HCT116 (cell line): ENCODE measurements around the gene NECAB2. TPM values are rescaled to one million over a fixed set of nuclear protein-coding genes. Genes with fewer than 3 reads are reported as not detected.

Experiments used
- ATAC-seq: fragments of 200-7000 bp; cut with Tn5 transposase; 2 replicates; pipeline ENCODE4 v1.9.1; 2020; ENCODE audit warnings: mild to moderate bottlenecking, moderate library complexity
- BruUV-seq: library from RNA; stranded (reverse); fragments of 400-500 nt; replicated peaks from 2 replicates; lab custom pipeline; 2021; lab: Mats Ljungman, UMichigan
- CTCF ChIA-PET: fragments of 300-600 bp; sonication (Branson Sonifier 250); formaldehyde crosslinking; loops from one replicate; lab custom pipeline; 2021; ENCODE audit warnings: antibody characterized with exemption; lab: Charles Lee
- POLR2A ChIA-PET: fragments of 300-600, 350-600 bp; sonication (Branson Sonifier 250); formaldehyde crosslinking; loops from one replicate; lab custom pipeline; 2021; ENCODE audit warnings: antibody characterized with exemption; lab: Charles Lee
- RAD21 ChIA-PET, 2 experiments: fragments of 300-600 bp; sonication (Branson Sonifier 250); formaldehyde crosslinking; loops; one replicate each; lab custom pipeline; 2023; ENCODE audit warnings: low total read pairs in 2 of 2; ENCODE audit not compliant: uncharacterized antibody in 2 of 2, unreplicated experiment in 2 of 2, low non-redundant PET in 1 of 2; lab: Charles Lee
- DNase-seq: peaks from one replicate; pipeline ENCODE4 v3.0.0-alpha.2; 2010; ENCODE audit warnings: low read depth, low spot score
- H2AFZ ChIP-seq: fragments of 200-600 bp; shearing (Covaris generic), sonication (generic); 2 replicates; pipeline ENCODE4 v1.6.1; 2017; ENCODE audit warnings: low read depth, mixed run types, mixed read lengths, antibody characterized with exemption, low read length; ENCODE audit not compliant: poor library complexity, severe bottlenecking
- H3K27ac ChIP-seq: 2 replicates; pipeline ENCODE4 v1.5.1; 2012; ENCODE audit warnings: low read depth, low read length
- H3K27me3 ChIP-seq: fragments of 200-600 bp; sonication (generic); 2 replicates; pipeline ENCODE4 v1.6.1; 2016; ENCODE audit warnings: mixed run types, low read length, mixed read lengths; ENCODE audit not compliant: insufficient read depth
- H3K36me3 ChIP-seq, 2 experiments: fragments of 200-500 bp in 1 of 2; fragments of 200-600 bp in 1 of 2; sonication (Bioruptor generic) in 1 of 2; sonication (generic) in 1 of 2; 2 replicates each; pipeline versions ENCODE4 v1.5.1 to v1.6.1; 2014 to 2016; ENCODE audit warnings: low read length in 2 of 2, inconsistent platforms in 1 of 2, mixed read lengths in 1 of 2, mixed run types in 1 of 2; ENCODE audit not compliant: insufficient read depth in 2 of 2, control insufficient read depth in 1 of 2
- H3K4me1 ChIP-seq, 2 experiments: fragments of 200-600 bp in 1 of 2; sonication (generic) in 1 of 2; 2 replicates each; pipeline versions ENCODE4 v1.5.1 to v1.6.1; 2012 to 2017; ENCODE audit warnings: low read length in 2 of 2, inconsistent platforms in 1 of 2, mild to moderate bottlenecking in 1 of 2, mixed read lengths in 1 of 2, mixed run types in 1 of 2, moderate library complexity in 1 of 2; ENCODE audit not compliant: insufficient read depth in 2 of 2, control insufficient read depth in 1 of 2
- H3K4me2 ChIP-seq: fragments of 200-600 bp; sonication (generic); 2 replicates; pipeline ENCODE4 v1.6.1; 2017; ENCODE audit warnings: mixed run types, low read length, mixed read lengths
- H3K4me3 ChIP-seq, 2 experiments: fragments of 200-600 bp in 1 of 2; sonication (generic) in 1 of 2; replicated peaks in 1 of 2; 2 replicates each; pipeline ENCODE4 v1.5.1; 2011 to 2016; ENCODE audit warnings: low read length in 2 of 2, control low read depth in 1 of 2, low read depth in 1 of 2, mild to moderate bottlenecking in 1 of 2, mixed read lengths in 1 of 2, mixed run types in 1 of 2
- H3K79me2 ChIP-seq: fragments of 200-600 bp; sonication (generic); 2 replicates; pipeline ENCODE4 v1.6.1; 2017; ENCODE audit warnings: mild to moderate bottlenecking, mixed run types, low read length, moderate library complexity, mixed read lengths; ENCODE audit not compliant: insufficient read depth
- H3K9ac ChIP-seq: fragments of 200-600 bp; sonication (generic); 2 replicates; pipeline ENCODE4 v1.6.1; 2016; ENCODE audit warnings: low read length, mixed read lengths
- H3K9me2 ChIP-seq: fragments of 200-600 bp; sonication (generic), shearing (Covaris generic); 2 replicates; pipeline ENCODE4 v1.6.1; 2017; ENCODE audit warnings: mixed run types, mild to moderate bottlenecking, moderate library complexity; ENCODE audit not compliant: insufficient read depth
- H3K9me3 ChIP-seq, 2 experiments: fragments of 200-500 bp in 1 of 2; fragments of 200-600 bp in 1 of 2; sonication (Bioruptor generic) in 1 of 2; sonication (generic) in 1 of 2; 2 replicates each; pipeline ENCODE4 v1.6.1; 2014 to 2017; ENCODE audit warnings: low read length in 2 of 2, mixed read lengths in 2 of 2, inconsistent platforms in 1 of 2, low read depth in 1 of 2, mild to moderate bottlenecking in 1 of 2, mixed run types in 1 of 2, moderate library complexity in 1 of 2; ENCODE audit not compliant: control insufficient read depth in 1 of 2, insufficient read depth in 1 of 2
- H4K20me1 ChIP-seq: fragments of 200-600 bp; sonication (generic), shearing (Covaris generic); 2 replicates; pipeline ENCODE4 v1.6.1; 2017; ENCODE audit warnings: mixed run types, mild to moderate bottlenecking, moderate library complexity; ENCODE audit not compliant: insufficient read depth
- CBX3 ChIP-seq: IDR thresholded peaks from 2 replicates; pipeline ENCODE4 v1.6.1; 2012; ENCODE audit warnings: low read depth
- CEBPB ChIP-seq: IDR thresholded peaks from 2 replicates; pipeline ENCODE4 v1.6.1; 2012; ENCODE audit warnings: low read depth
- EGR1 ChIP-seq: IDR thresholded peaks from 2 replicates; pipeline ENCODE4 v1.6.1; 2012; ENCODE audit warnings: low read depth
- ELF1 ChIP-seq: IDR thresholded peaks from 2 replicates; pipeline ENCODE4 v1.6.1; 2012; ENCODE audit warnings: low read depth, borderline replicate concordance
- EZH2 ChIP-seq: fragments of 200-600 bp; sonication (generic); IDR thresholded peaks from 2 replicates; pipeline ENCODE4 v1.6.1; 2017; ENCODE audit warnings: antibody characterized with exemption, mixed run types
- EZH2phosphoT487 ChIP-seq: fragments of 200-600 bp; IDR thresholded peaks from 2 replicates; pipeline ENCODE4 v1.6.1; 2018; ENCODE audit warnings: antibody characterized with exemption, borderline replicate concordance
- FOSL1 ChIP-seq: IDR thresholded peaks from 2 replicates; pipeline ENCODE4 v1.6.1; 2012; ENCODE audit warnings: low read depth
- JUND ChIP-seq: IDR thresholded peaks from 2 replicates; pipeline ENCODE4 v1.6.1; 2012
- MAX ChIP-seq: IDR thresholded peaks from 2 replicates; pipeline ENCODE4 v1.6.1; 2012
- POLR2A ChIP-seq: IDR thresholded peaks from 2 replicates; pipeline ENCODE4 v1.7.0; 2011; ENCODE audit warnings: borderline replicate concordance; ENCODE audit not compliant: insufficient read depth, insufficient read length; ENCODE audit errors: extremely low read depth
- RAD21 ChIP-seq: IDR thresholded peaks from 2 replicates; pipeline ENCODE4 v1.6.1; 2012; ENCODE audit warnings: low read depth, mild to moderate bottlenecking
- SIN3A ChIP-seq: IDR thresholded peaks from 2 replicates; pipeline ENCODE4 v1.6.1; 2012; ENCODE audit warnings: low read depth
- SP1 ChIP-seq: IDR thresholded peaks from 2 replicates; pipeline ENCODE4 v1.6.1; 2012; ENCODE audit warnings: low read depth
- SRF ChIP-seq: IDR thresholded peaks from 2 replicates; pipeline ENCODE4 v1.6.1; 2012; ENCODE audit warnings: low read depth
- TCF7L2 ChIP-seq: IDR thresholded peaks from 2 replicates; pipeline ENCODE4 v1.7.0; 2011; ENCODE audit warnings: borderline replicate concordance, inconsistent platforms; ENCODE audit not compliant: insufficient read depth, insufficient read length; ENCODE audit errors: extremely low read depth
- YY1 ChIP-seq: IDR thresholded peaks from 2 replicates; pipeline ENCODE4 v1.6.1; 2011; ENCODE audit warnings: low read length, low read depth, moderate library complexity, mild to moderate bottlenecking; ENCODE audit not compliant: insufficient replicate concordance; ENCODE audit errors: extremely low read depth
- ZFX ChIP-seq: fragments of 450-650 bp; IDR thresholded peaks from 2 replicates; pipeline ENCODE4 v1.6.1; 2017
- ZNF274 ChIP-seq: fragments of 200-500 bp; sonication (Bioruptor generic); IDR thresholded peaks from 2 replicates; pipeline ENCODE4 v1.6.1; 2014; ENCODE audit warnings: mild to moderate bottlenecking, low read depth, low read length, inconsistent platforms
- intact Hi-C: fragments of 100-400 bp; cut with micrococcal nuclease; formaldehyde crosslinking; loops from 2 replicates; pipeline ENCODE4 v1.10.0; 2022
- total RNA-seq: library from RNA; stranded (reverse); gene quantifications from one replicate; pipeline ENCODE4 v1.2.1, GENCODE V29; 2021; ENCODE audit not compliant: unreplicated experiment
- TF ChIP-seq, protein P1 (sequence below), 3 experiments: fragments of 200-600 bp in 1 of 3; sonication (generic) in 1 of 3; IDR thresholded peaks in 2 of 3; conservative IDR thresholded peaks in 1 of 3; 2 replicates each; pipeline ENCODE4 v1.5.1; 2012 to 2017; ENCODE audit warnings: low read depth in 2 of 3, low read length in 2 of 3, antibody characterized with exemption in 1 of 3, borderline replicate concordance in 1 of 3, control low read depth in 1 of 3, mild to moderate bottlenecking in 1 of 3, mixed read lengths in 1 of 3, mixed run types in 1 of 3, moderate library complexity in 1 of 3; ENCODE audit not compliant: insufficient read depth in 1 of 3
- TF ChIP-seq, protein P2 (sequence below): IDR thresholded peaks from 2 replicates; pipeline ENCODE4 v1.6.1; 2012; ENCODE audit warnings: low read depth

The NECAB2 gene
- total RNA-seq, 1 experiment from 2014 or later = 0.61 TPM

GRCh38 chr16:83965444-83966152, 2.4 kb upstream of the NECAB2 start (continued):
- no peak for TF ChIP-seq ELF1
- no peak for TF ChIP-seq EGR1
- no peak for TF ChIP-seq MAX

DNA sequence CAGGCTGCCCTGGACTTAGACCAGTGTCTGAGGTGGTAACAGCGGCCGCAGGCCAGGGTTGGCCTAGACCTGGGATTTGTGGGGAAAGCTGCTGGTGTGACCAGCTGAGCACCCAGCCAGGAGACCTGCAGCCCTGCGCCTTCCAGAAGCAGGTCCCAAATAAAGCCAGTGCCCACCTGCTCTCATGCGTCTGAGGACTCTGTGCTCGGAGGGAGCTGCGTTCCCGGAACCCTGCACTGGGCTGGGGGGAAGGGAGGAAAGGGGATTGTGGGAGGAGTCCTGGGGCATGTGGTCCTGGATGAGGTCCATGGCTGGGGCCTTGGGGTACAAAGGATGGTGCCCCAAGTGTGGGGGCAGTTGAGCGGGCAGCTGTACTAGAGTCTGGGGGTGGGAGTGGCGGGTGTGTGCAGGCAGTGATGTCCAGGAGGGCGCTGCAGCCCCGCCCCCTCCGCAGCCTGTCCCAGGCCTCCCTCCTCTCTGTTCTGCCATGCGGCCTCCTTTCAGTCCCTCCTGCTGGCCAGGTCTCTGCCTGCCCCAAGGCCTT, 1.8 kb upstream of the NECAB2 start:
- Histone ChIP-seq H3K9me2 (no peaks in the 10 kb centered on the region), H3K79me2 (no peaks in the 10 kb centered on the region), H3K27ac (no peak overlapping the region), H3K36me3 (0 out of 4 replicates have a peak, but pooled peaks cover 2 to 8% of the 10 kb centered on the region in 2 experiments), H4K20me1 (no peaks in the 10 kb centered on the region), H3K4me2 (no peak overlapping the region), H3K4me3 (no peak overlapping the region), H2AFZ (no peak overlapping the region), H3K9ac (no peak overlapping the region), H3K27me3 (no peaks in the 10 kb centered on the region), H3K9me3 (no peaks in the 10 kb centered on the region), H3K4me1 (no peaks in the 10 kb centered on the region)
- no peak for TF ChIP-seq ZFX
- TF ChIP-seq YY1 = no peak
- no peak for TF ChIP-seq EZH2
- TF ChIP-seq TCF7L2 = no peak
- TF ChIP-seq SIN3A = no peak
- TF ChIP-seq, protein P1, sequence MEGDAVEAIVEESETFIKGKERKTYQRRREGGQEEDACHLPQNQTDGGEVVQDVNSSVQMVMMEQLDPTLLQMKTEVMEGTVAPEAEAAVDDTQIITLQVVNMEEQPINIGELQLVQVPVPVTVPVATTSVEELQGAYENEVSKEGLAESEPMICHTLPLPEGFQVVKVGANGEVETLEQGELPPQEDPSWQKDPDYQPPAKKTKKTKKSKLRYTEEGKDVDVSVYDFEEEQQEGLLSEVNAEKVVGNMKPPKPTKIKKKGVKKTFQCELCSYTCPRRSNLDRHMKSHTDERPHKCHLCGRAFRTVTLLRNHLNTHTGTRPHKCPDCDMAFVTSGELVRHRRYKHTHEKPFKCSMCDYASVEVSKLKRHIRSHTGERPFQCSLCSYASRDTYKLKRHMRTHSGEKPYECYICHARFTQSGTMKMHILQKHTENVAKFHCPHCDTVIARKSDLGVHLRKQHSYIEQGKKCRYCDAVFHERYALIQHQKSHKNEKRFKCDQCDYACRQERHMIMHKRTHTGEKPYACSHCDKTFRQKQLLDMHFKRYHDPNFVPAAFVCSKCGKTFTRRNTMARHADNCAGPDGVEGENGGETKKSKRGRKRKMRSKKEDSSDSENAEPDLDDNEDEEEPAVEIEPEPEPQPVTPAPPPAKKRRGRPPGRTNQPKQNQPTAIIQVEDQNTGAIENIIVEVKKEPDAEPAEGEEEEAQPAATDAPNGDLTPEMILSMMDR (IDR thresholded peaks at IDR 0.05 in 2 of 3, conservative IDR thresholded peaks at IDR 0.05 in 1 of 3; ENCODE audit: borderline replicate concordance in 1 of 3, insufficient read depth in 1 of 3, low read depth in 2 of 3, low read length in 2 of 3) = no peak
- TF ChIP-seq FOSL1 = no peak
- no peak for TF ChIP-seq EGR1
- no peak for TF ChIP-seq POLR2A
- no peak for TF ChIP-seq RAD21
- no peak for TF ChIP-seq MAX
- TF ChIP-seq SP1 = no peak
- TF ChIP-seq JUND = no peak
- no peak for TF ChIP-seq CEBPB
- TF ChIP-seq SRF = no peak
- no peak for TF ChIP-seq EZH2phosphoT487
- TF ChIP-seq, protein P2, sequence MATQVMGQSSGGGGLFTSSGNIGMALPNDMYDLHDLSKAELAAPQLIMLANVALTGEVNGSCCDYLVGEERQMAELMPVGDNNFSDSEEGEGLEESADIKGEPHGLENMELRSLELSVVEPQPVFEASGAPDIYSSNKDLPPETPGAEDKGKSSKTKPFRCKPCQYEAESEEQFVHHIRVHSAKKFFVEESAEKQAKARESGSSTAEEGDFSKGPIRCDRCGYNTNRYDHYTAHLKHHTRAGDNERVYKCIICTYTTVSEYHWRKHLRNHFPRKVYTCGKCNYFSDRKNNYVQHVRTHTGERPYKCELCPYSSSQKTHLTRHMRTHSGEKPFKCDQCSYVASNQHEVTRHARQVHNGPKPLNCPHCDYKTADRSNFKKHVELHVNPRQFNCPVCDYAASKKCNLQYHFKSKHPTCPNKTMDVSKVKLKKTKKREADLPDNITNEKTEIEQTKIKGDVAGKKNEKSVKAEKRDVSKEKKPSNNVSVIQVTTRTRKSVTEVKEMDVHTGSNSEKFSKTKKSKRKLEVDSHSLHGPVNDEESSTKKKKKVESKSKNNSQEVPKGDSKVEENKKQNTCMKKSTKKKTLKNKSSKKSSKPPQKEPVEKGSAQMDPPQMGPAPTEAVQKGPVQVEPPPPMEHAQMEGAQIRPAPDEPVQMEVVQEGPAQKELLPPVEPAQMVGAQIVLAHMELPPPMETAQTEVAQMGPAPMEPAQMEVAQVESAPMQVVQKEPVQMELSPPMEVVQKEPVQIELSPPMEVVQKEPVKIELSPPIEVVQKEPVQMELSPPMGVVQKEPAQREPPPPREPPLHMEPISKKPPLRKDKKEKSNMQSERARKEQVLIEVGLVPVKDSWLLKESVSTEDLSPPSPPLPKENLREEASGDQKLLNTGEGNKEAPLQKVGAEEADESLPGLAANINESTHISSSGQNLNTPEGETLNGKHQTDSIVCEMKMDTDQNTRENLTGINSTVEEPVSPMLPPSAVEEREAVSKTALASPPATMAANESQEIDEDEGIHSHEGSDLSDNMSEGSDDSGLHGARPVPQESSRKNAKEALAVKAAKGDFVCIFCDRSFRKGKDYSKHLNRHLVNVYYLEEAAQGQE = no peak
- TF ChIP-seq ZNF274 = no peak
- TF ChIP-seq CBX3 = no peak
- TF ChIP-seq ELF1 = no peak
- POLR2A ChIA-PET = no interaction called here
- BruUV-seq = no TSS peak
- intact Hi-C loops = no loop called here
- CTCF ChIA-PET = interaction anchor here (1.1 to 1.7 kb wide), 2 partner anchors 10 to 12 kb away, joined by 3 to 5 read pairs; no protein-coding TSS in a partner anchor
- RAD21 ChIA-PET = no interaction called here
- DNase-seq (no peak), ATAC-seq (no peak)
